ENCODE data around the gene HOXA1.

The HOXA1 gene

GRCh38 chr7:27116962-27117886, 21.4 kb upstream of the HOXA1 start:
- no peak for DNase-seq (ENCODE audit: low read depth)

- no peak for DNase-seq (ENCODE audit: low read depth)
Observed at GRCh38 chr7:27116031-27116961, 20.5 kb upstream of the HOXA1 start.

GRCh38 chr7:27115221-27116026, 19.6 kb upstream of the HOXA1 start:
- no peak for DNase-seq (ENCODE audit: low read depth)

GRCh38 chr7:27114881-27115220, 19.1 kb upstream of the HOXA1 start:
- no peak for DNase-seq (ENCODE audit: low read depth)

- DNase-seq (ENCODE audit: low read depth), result no peak
Observed at GRCh38 chr7:27113991-27114769, 18.4 kb upstream of the HOXA1 start.

GRCh38 chr7:27112955-27113949, 17.5 kb upstream of the HOXA1 start:
- DNase-seq (ENCODE audit: low read depth), result no peak

GRCh38 chr7:27112361-27112760, 16.6 kb upstream of the HOXA1 start:
- no peak for DNase-seq (ENCODE audit: low read depth)

- DNase-seq (ENCODE audit: low read depth), result no peak
Observed at GRCh38 chr7:27111751-27112277, 16.0 kb upstream of the HOXA1 start.

GRCh38 chr7:27111042-27111750, 15.4 kb upstream of the HOXA1 start:
- no peak for DNase-seq (ENCODE audit: low read depth)

- DNase-seq (ENCODE audit: low read depth), result no peak
Observed at GRCh38 chr7:27110186-27111031, 14.6 kb upstream of the HOXA1 start.

- no peak for DNase-seq (ENCODE audit: low read depth)
Observed at GRCh38 chr7:27109466-27110185, 13.8 kb upstream of the HOXA1 start.

GRCh38 chr7:27108390-27109127, 12.8 kb upstream of the HOXA1 start:
- DNase-seq (ENCODE audit: low read depth), result no peak

- no peak for DNase-seq (ENCODE audit: low read depth)
Observed at GRCh38 chr7:27107391-27108381, 11.9 kb upstream of the HOXA1 start.

GRCh38 chr7:27106901-27107240, 11.1 kb upstream of the HOXA1 start:
- no peak for DNase-seq (ENCODE audit: low read depth)

GRCh38 chr7:27106181-27106900, 10.5 kb upstream of the HOXA1 start:
- no peak for DNase-seq (ENCODE audit: low read depth)

Measured in GM04503 (cell line).